H1 (cell line): Measurements from ENCODE around the gene SGCE. TPM values are rescaled to one million over a fixed set of nuclear protein-coding genes. Genes with fewer than 3 reads are reported as not detected.

ENCODE experiments used
- CTCF ChIA-PET: fragments of 300-600 bp; sonication (Branson Sonifier 250); formaldehyde crosslinking; loops from one replicate; lab custom pipeline; 2021; ENCODE audit not compliant: partially characterized antibody; lab: Charles Lee
- POLR2A ChIA-PET: fragments of 300-600 bp; sonication (Branson Sonifier 250); formaldehyde crosslinking; loops from one replicate; lab custom pipeline; 2021; ENCODE audit warnings: inconsistent platforms; ENCODE audit not compliant: partially characterized antibody; lab: Charles Lee
- DNase-seq, 2 experiments: peaks; one replicate each; pipeline versions ENCODE4 v3.0.0 to v3.0.0-alpha.2; 2010 to 2022; ENCODE audit warnings: low spot score in 2 of 2, low read depth in 1 of 2, mixed read lengths in 1 of 2
- FAIRE-seq: peaks from 2 replicates; lab custom pipeline; 2011; peaks lifted over from hg19 to GRCh38; lab: Jason Lieb, UNC
- H2AFZ ChIP-seq: 2 replicates; pipeline ENCODE4 v1.8.1; 2012; ENCODE audit warnings: low read length, inconsistent platforms
- H2AK5ac ChIP-seq: 2 replicates; pipeline ENCODE4 v1.6.1; 2013; ENCODE audit warnings: low read depth, low read length
- H2BK120ac ChIP-seq: replicated peaks from 2 replicates; pipeline ENCODE3; 2013; ENCODE audit warnings: low read depth, low read length, inconsistent platforms
- H2BK12ac ChIP-seq: 2 replicates; pipeline ENCODE4 v1.6.1; 2013; ENCODE audit warnings: low read depth, low read length
- H2BK15ac ChIP-seq: 2 replicates; pipeline ENCODE4 v1.6.1; 2013; ENCODE audit warnings: low read length
- H2BK20ac ChIP-seq: 2 replicates; pipeline ENCODE4 v1.6.1; 2013; ENCODE audit warnings: low read length
- H2BK5ac ChIP-seq: 2 replicates; pipeline ENCODE4 v1.6.1; 2013; ENCODE audit warnings: low read depth, low read length
- H3K14ac ChIP-seq: 2 replicates; pipeline ENCODE4 v1.6.1; 2013; ENCODE audit warnings: inconsistent platforms; ENCODE audit not compliant: insufficient read length
- H3K18ac ChIP-seq: 2 replicates; pipeline ENCODE4 v1.6.1; 2013; ENCODE audit warnings: low read length; ENCODE audit errors: extremely low read depth
- H3K23ac ChIP-seq: 2 replicates; pipeline ENCODE4 v1.6.1; 2013; ENCODE audit warnings: inconsistent platforms; ENCODE audit not compliant: insufficient read length
- H3K23me2 ChIP-seq: 2 replicates; pipeline ENCODE4 v1.6.1; 2013; ENCODE audit warnings: low read depth, low read length
- H3K27ac ChIP-seq: 2 replicates; pipeline ENCODE4 v1.6.1; 2011; ENCODE audit warnings: low read depth, low read length, inconsistent platforms
- H3K27me3 ChIP-seq, 4 experiments: replicated peaks in 1 of 4; 1 replicate in 1 of 4; 2 replicates in 3 of 4; pipeline versions ENCODE4 v1.6.1 to v1.8.1; 2011 to 2013; ENCODE audit warnings: low read length in 3 of 4, mild to moderate bottlenecking in 3 of 4, inconsistent platforms in 2 of 4, mixed read lengths in 2 of 4, moderate library complexity in 1 of 4; ENCODE audit not compliant: control insufficient read depth in 3 of 4, insufficient read depth in 3 of 4; ENCODE audit errors: extremely low read depth in 1 of 4
- H3K36me3 ChIP-seq, 4 experiments: 2 replicates each; pipeline versions ENCODE4 v1.6.1 to v1.8.1; 2011 to 2013; ENCODE audit warnings: mild to moderate bottlenecking in 4 of 4, low read length in 3 of 4, moderate library complexity in 2 of 4, control low read depth in 1 of 4, inconsistent platforms in 1 of 4; ENCODE audit not compliant: insufficient read depth in 4 of 4, control insufficient read depth in 2 of 4
- H3K4ac ChIP-seq: replicated peaks from 2 replicates; pipeline ENCODE3; 2013; ENCODE audit warnings: low read length, low read depth, mixed read lengths, inconsistent platforms; ENCODE audit not compliant: insufficient read length
- H3K4me1 ChIP-seq, 4 experiments: replicated peaks in 1 of 4; 1 replicate in 1 of 4; 2 replicates in 3 of 4; pipeline versions ENCODE4 v1.6.1 to v1.8.1; 2011 to 2013; ENCODE audit warnings: low read length in 3 of 4, inconsistent platforms in 2 of 4, mixed read lengths in 1 of 4; ENCODE audit not compliant: insufficient read depth in 4 of 4, control insufficient read depth in 3 of 4
- H3K4me2 ChIP-seq, 2 experiments: 2 replicates each; pipeline versions ENCODE4 v1.6.1 to v1.8.1; 2011 to 2013; ENCODE audit warnings: low read depth in 2 of 2, low read length in 2 of 2, control low read depth in 1 of 2, inconsistent platforms in 1 of 2, mild to moderate bottlenecking in 1 of 2; ENCODE audit not compliant: insufficient read depth in 1 of 2
- H3K4me3 ChIP-seq, 4 experiments: fragments of 200-600, 300-600 bp in 1 of 4; sonication (generic), shearing (Covaris generic), sonication (Bioruptor Twin) in 1 of 4; 2 replicates each; pipeline versions ENCODE4 v1.5.1 to v1.8.1; 2011 to 2016; ENCODE audit warnings: low read length in 4 of 4, low read depth in 3 of 4, control low read depth in 2 of 4, inconsistent platforms in 2 of 4, mild to moderate bottlenecking in 2 of 4, mixed read lengths in 1 of 4, moderate library complexity in 1 of 4; ENCODE audit not compliant: insufficient read depth in 2 of 4; ENCODE audit errors: extremely low read depth in 1 of 4
- H3K56ac ChIP-seq: replicated peaks from 2 replicates; pipeline ENCODE3; 2013; ENCODE audit warnings: low read depth, mild to moderate bottlenecking, mixed read lengths, low read length, inconsistent platforms; ENCODE audit not compliant: insufficient read length
- H3K79me1 ChIP-seq: 2 replicates; pipeline ENCODE4 v1.6.1; 2013; ENCODE audit warnings: low read depth, low read length, control low read depth
- H3K79me2 ChIP-seq, 2 experiments: 2 replicates each; pipeline versions ENCODE4 v1.6.1 to v1.8.1; 2012 to 2013; ENCODE audit warnings: low read length in 2 of 2, mild to moderate bottlenecking in 2 of 2, inconsistent platforms in 1 of 2; ENCODE audit not compliant: insufficient read depth in 2 of 2, control insufficient read depth in 1 of 2
- H3K9ac ChIP-seq, 4 experiments: replicated peaks in 1 of 4; 1 replicate in 1 of 4; 2 replicates in 3 of 4; pipeline versions ENCODE4 v1.6.1 to v1.8.1; 2011 to 2013; ENCODE audit warnings: low read depth in 3 of 4, low read length in 3 of 4, control low read depth in 2 of 4, mild to moderate bottlenecking in 2 of 4, moderate library complexity in 2 of 4, inconsistent platforms in 1 of 4; ENCODE audit errors: extremely low read depth in 1 of 4
- H3K9me3 ChIP-seq, 2 experiments: 2 replicates each; pipeline versions ENCODE4 v1.6.1 to v1.8.1; 2012 to 2013; ENCODE audit warnings: mild to moderate bottlenecking in 2 of 2, moderate library complexity in 2 of 2, control low read depth in 1 of 2, inconsistent platforms in 1 of 2, low read depth in 1 of 2, low read length in 1 of 2, mixed read lengths in 1 of 2; ENCODE audit not compliant: insufficient read depth in 2 of 2
- H4K20me1 ChIP-seq, 2 experiments: replicated peaks in 1 of 2; 2 replicates each; pipeline versions ENCODE3 to v1.8.1; 2011 to 2013; ENCODE audit warnings: inconsistent platforms in 2 of 2, low read length in 2 of 2, mild to moderate bottlenecking in 1 of 2; ENCODE audit not compliant: insufficient read depth in 2 of 2, control insufficient read depth in 1 of 2
- H4K5ac ChIP-seq: 2 replicates; pipeline ENCODE4 v1.6.1; 2013; ENCODE audit warnings: low read length, low read depth, mixed read lengths, inconsistent platforms; ENCODE audit not compliant: insufficient read length
- H4K8ac ChIP-seq: 2 replicates; pipeline ENCODE4 v1.8.0; 2013; ENCODE audit warnings: mild to moderate bottlenecking, moderate library complexity, low read length, inconsistent platforms; ENCODE audit not compliant: insufficient read depth; ENCODE audit errors: extremely low read depth
- H4K91ac ChIP-seq: replicated peaks from 2 replicates; pipeline ENCODE3; 2013; ENCODE audit warnings: low read length, mixed read lengths, inconsistent platforms; ENCODE audit not compliant: insufficient read length
- CHD1 ChIP-seq: IDR thresholded peaks from 2 replicates; pipeline ENCODE4 v1.6.1; 2012; ENCODE audit warnings: low read depth, low read length, improper control_type of control experiment
- RAD21 ChIP-seq, 2 experiments: IDR thresholded peaks in 1 of 2; conservative IDR thresholded peaks in 1 of 2; 2 replicates each; pipeline ENCODE4 v1.6.1; 2011; ENCODE audit warnings: low read depth in 2 of 2, low read length in 2 of 2, improper control_type of control experiment in 1 of 2, inconsistent platforms in 1 of 2, mild to moderate bottlenecking in 1 of 2, moderate library complexity in 1 of 2
- RXRA ChIP-seq: IDR thresholded peaks from 2 replicates; pipeline ENCODE4 v1.6.1; 2011; ENCODE audit warnings: low read depth, mild to moderate bottlenecking, low read length, moderate library complexity; ENCODE audit not compliant: insufficient read depth
- SRF ChIP-seq: IDR thresholded peaks from 2 replicates; pipeline ENCODE4 v1.6.1; 2011; ENCODE audit warnings: mild to moderate bottlenecking, low read depth, low read length, moderate library complexity
- SUZ12 ChIP-seq: fragments of 200-600 bp; sonication (generic); IDR thresholded peaks from 2 replicates; pipeline ENCODE4 v1.6.1; 2012; ENCODE audit warnings: mild to moderate bottlenecking, inconsistent platforms, low read length, moderate library complexity, mixed read lengths
- TAF7 ChIP-seq: optimal IDR thresholded peaks from 2 replicates; pipeline ENCODE3; 2011; ENCODE audit warnings: low read depth, mild to moderate bottlenecking, inconsistent platforms, low read length, moderate library complexity, borderline replicate concordance
- TCF12 ChIP-seq: IDR thresholded peaks from 2 replicates; pipeline ENCODE4 v1.6.1; 2011; ENCODE audit warnings: low read depth, mild to moderate bottlenecking, low read length
- TEAD4 ChIP-seq: IDR thresholded peaks from 2 replicates; pipeline ENCODE4 v1.6.1; 2012; ENCODE audit warnings: low read depth, low read length, inconsistent platforms, mixed read lengths
- WGBS, 2 experiments: shearing (Covaris generic) in 1 of 2; methylation state at CpG; one replicate each; pipeline versions ENCODE4 v1.1.6 to v1.1.7; 2013 to 2015; ENCODE audit warnings: low lambda C conversion rate in 2 of 2, mixed read lengths in 2 of 2, inconsistent platforms in 1 of 2, low coverage in 1 of 2, missing lambda C conversion rate in 1 of 2; ENCODE audit not compliant: insufficient replicate concordance in 2 of 2, insufficient coverage in 1 of 2, insufficient read length in 1 of 2; ENCODE audit errors: extremely low coverage in 1 of 2, missing lambda C conversion rate in 1 of 2; 5-methylcytosine and 5-hydroxymethylcytosine counted together
- polyA plus RNA-seq, 7 experiments: library from polyadenylated mRNA; depleted of rRNA in 3 of 7; stranded (reverse) in 5 of 7; unstranded in 2 of 7; fragments of >200 nt in 5 of 7; fragments of 200-250 nt in 2 of 7; gene quantifications; 1 replicate in 5 of 7; 2 replicates in 1 of 7; 4 replicates in 1 of 7; pipeline versions ENCODE4 v1.2.1 to v1.2.3, GENCODE V29; 2011 to 2013; ENCODE audit warnings: missing spikeins in 2 of 7, mixed read lengths in 2 of 7
- total RNA-seq: library from RNA; stranded (reverse); fragmentation: NEBNext Ultra II Directional; extraction: Animal tissue kit (Norgen Biotek cat#: 25700); gene quantifications from 2 replicates; pipeline ENCODE4 v1.2.1, GENCODE V29; 2021
- TF ChIP-seq, protein P1 (sequence below), 3 experiments: IDR thresholded peaks; 1 replicate in 2 of 3; 2 replicates in 1 of 3; pipeline versions ENCODE4 v1.5.1 to v1.6.1; 2011; ENCODE audit warnings: low read length in 3 of 3, mild to moderate bottlenecking in 3 of 3, inconsistent platforms in 2 of 3, low read depth in 1 of 3, moderate library complexity in 1 of 3; ENCODE audit not compliant: insufficient read depth in 1 of 3; ENCODE audit errors: control extremely low read depth in 1 of 3

Gene SGCE
- total and polyA plus RNA-seq, 2 of the 8 experiments (the other 6 are each of a cell fraction or from before 2014, with no cell fraction given), result 12.8 to 25.0 TPM

DNA sequence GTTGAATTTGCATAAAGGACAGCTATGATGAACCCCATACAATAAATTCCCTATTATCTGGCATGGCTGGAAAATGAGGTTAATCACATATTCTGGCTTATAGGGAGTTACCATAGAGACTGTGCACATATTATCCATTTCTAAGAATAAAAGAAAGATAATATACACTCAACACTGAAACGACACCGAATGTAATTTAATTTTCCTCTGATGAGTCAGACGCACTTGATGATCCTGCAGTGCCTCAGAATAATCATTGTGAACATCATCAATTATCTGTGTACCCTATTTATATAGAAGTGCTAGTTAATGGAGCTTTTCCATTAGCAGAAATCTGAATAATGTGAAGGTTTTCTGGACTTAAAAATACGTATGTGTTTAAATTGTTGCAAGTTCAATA lies 60.2 kb downstream of the SGCE start:
- no peak overlapping the region for H2BK120ac ChIP-seq
- peaks cover 0 to 8% (median 0%) of the 10 kb centered on the region in 4 experiments; a peak in 2 of 8 replicates for H3K36me3 ChIP-seq
- no peak overlapping the region for H3K4ac ChIP-seq
- POLR2A ChIA-PET, result no interaction called here
- no peak overlapping the region for H3K23ac ChIP-seq
- H3K14ac ChIP-seq, result no peak overlapping the region
- H4K5ac ChIP-seq, result no peak overlapping the region
- WGBS, 2 experiments, result 91% methylated on average over 4 of the region's 4 CpGs; no CpG with 5 or more reads in 1 of the 2 experiments
- H3K23me2 ChIP-seq, result no peaks in the 10 kb centered on the region
- CTCF ChIA-PET, result no interaction called here
- H2BK20ac ChIP-seq, result no peak overlapping the region
- H3K4me1 ChIP-seq, result peaks cover 0 to 3% (median 0%) of the 10 kb centered on the region in 4 experiments; a peak in 1 of 7 replicates
- H4K8ac ChIP-seq, result no peak overlapping the region
- no peaks in the 10 kb centered on the region for H3K79me2 ChIP-seq
- no peak overlapping the region for H3K4me3 ChIP-seq
- H2BK5ac ChIP-seq, result no peak overlapping the region
- no peaks in the 10 kb centered on the region for H3K9me3 ChIP-seq
- H3K27me3 ChIP-seq, result no peaks in the 10 kb centered on the region
- H4K91ac ChIP-seq, result no peak overlapping the region
- H2AK5ac ChIP-seq, result no peak overlapping the region
- DNase-seq (no peak), FAIRE-seq (no peak)
- H3K56ac ChIP-seq, result no peak overlapping the region
- H2AFZ ChIP-seq, result no peak overlapping the region
- H3K4me2 ChIP-seq, result no peak overlapping the region
- H4K20me1 ChIP-seq, result no peaks in the 10 kb centered on the region
- no peak overlapping the region for H3K27ac ChIP-seq
- H3K79me1 ChIP-seq, result no peaks in the 10 kb centered on the region
- TF ChIP-seq CHD1, result no peak
- no peak for TF ChIP-seq SUZ12
- no peak for TF ChIP-seq RAD21 (IDR thresholded peaks at IDR 0.05 in 1 of 2, conservative IDR thresholded peaks at IDR 0.05 in 1 of 2; ENCODE audit: low read depth in 2 of 2, low read length in 2 of 2)
- TF ChIP-seq, protein P1, sequence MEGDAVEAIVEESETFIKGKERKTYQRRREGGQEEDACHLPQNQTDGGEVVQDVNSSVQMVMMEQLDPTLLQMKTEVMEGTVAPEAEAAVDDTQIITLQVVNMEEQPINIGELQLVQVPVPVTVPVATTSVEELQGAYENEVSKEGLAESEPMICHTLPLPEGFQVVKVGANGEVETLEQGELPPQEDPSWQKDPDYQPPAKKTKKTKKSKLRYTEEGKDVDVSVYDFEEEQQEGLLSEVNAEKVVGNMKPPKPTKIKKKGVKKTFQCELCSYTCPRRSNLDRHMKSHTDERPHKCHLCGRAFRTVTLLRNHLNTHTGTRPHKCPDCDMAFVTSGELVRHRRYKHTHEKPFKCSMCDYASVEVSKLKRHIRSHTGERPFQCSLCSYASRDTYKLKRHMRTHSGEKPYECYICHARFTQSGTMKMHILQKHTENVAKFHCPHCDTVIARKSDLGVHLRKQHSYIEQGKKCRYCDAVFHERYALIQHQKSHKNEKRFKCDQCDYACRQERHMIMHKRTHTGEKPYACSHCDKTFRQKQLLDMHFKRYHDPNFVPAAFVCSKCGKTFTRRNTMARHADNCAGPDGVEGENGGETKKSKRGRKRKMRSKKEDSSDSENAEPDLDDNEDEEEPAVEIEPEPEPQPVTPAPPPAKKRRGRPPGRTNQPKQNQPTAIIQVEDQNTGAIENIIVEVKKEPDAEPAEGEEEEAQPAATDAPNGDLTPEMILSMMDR (IDR thresholded peaks at IDR 0.05; ENCODE audit: control extremely low read depth in 1 of 3, insufficient read depth in 1 of 3, low read depth in 1 of 3, low read length in 3 of 3), result no peak
- no peak for TF ChIP-seq SRF
- no peak for TF ChIP-seq TCF12
- TF ChIP-seq TAF7, result no peak
- no peak for TF ChIP-seq RXRA
- no peak for TF ChIP-seq TEAD4
- H2BK12ac ChIP-seq, result no peak overlapping the region
- no peak overlapping the region for H3K18ac ChIP-seq
- no peak overlapping the region for H2BK15ac ChIP-seq
- H3K9ac ChIP-seq, result no peak overlapping the region
